T-helper 17 cell (primary cell): ENCODE results near the gene GSTM5. TPM values are rescaled to one million over a fixed set of nuclear protein-coding genes. Genes with fewer than 3 reads are reported as not detected.
"Not testable (repeated sequence)": the region's sequence is repeated elsewhere in the genome, so short reads cannot be mapped to it uniquely, and the experiment has no call there.

Experiments
- ATAC-seq: fragments of 150-1000 bp; cut with Tn5 transposase; 2 replicates; pipeline ENCODE4 v1.10.0; 2021; ENCODE audit warnings: mild to moderate bottlenecking, moderate library complexity
- DNase-seq, 3 donors: peaks; one replicate each; pipeline versions ENCODE4 v3.0.0 to v3.0.0-alpha.2; 2020 to 2021
- H3K9me3 ChIP-seq: one replicate; pipeline ENCODE4 v1.7.0; 2013; ENCODE audit warnings: low read length, mild to moderate bottlenecking; ENCODE audit not compliant: control insufficient read depth, poor library complexity, severe bottlenecking
- H3K27ac Mint-ChIP-seq: one replicate; pipeline ENCODE4 v1.8.0; 2022; ENCODE audit warnings: mild to moderate bottlenecking, moderate library complexity, mixed read lengths
- H3K27me3 Mint-ChIP-seq: one replicate; pipeline ENCODE4 v1.8.0; 2022; ENCODE audit warnings: mixed read lengths
- H3K36me3 Mint-ChIP-seq: one replicate; pipeline ENCODE4 v1.8.0; 2022; ENCODE audit warnings: low read depth, mixed read lengths
- H3K4me1 Mint-ChIP-seq: one replicate; pipeline ENCODE4 v1.8.0; 2022; ENCODE audit warnings: mild to moderate bottlenecking, mixed read lengths
- H3K4me3 Mint-ChIP-seq: one replicate; pipeline ENCODE4 v1.8.0; 2022; ENCODE audit warnings: mild to moderate bottlenecking, moderate library complexity, mixed read lengths
- total RNA-seq, 4 donors: library from RNA in 2 of 4; stranded (reverse) in 2 of 4; gene quantifications; one replicate each; pipeline ENCODE4 v1.2.3 and lab custom pipeline; 2022 to 2026

The GSTM5 gene
- under 1 TPM in 1 of 2 donors, not detected in 1; 0.60 TPM for total RNA-seq
- total RNA-seq (lab: John Stamatoyannopoulos, UW) = 0.23 to 0.58 reads per million in 2 donors

GRCh38 chr1:109711593-109712320 lies at the start of gene GSTM5:
Gene GSTM5 (plus strand): TSS chr1:109712251. CDS start chr1:109712313, 62 bp downstream.
- H3K27ac Mint-ChIP-seq = not testable (repeated sequence)

GRCh38 chr1:109664671-109665070 lies 47.4 kb upstream of the GSTM5 start:
- DNase-seq (no peak), ATAC-seq (no peak)
- peak overlapping the region; percentile 27 for H3K27ac Mint-ChIP-seq
- peaks cover 14% of the 10 kb centered on the region for H3K4me1 Mint-ChIP-seq
- H3K27me3 Mint-ChIP-seq = no peaks in the 10 kb centered on the region
- H3K9me3 ChIP-seq = no peaks in the 10 kb centered on the region
- H3K4me3 Mint-ChIP-seq = no peak overlapping the region
- H3K36me3 Mint-ChIP-seq = no peaks in the 10 kb centered on the region

More at GRCh38 chr1:109711593-109712320, at the start of gene GSTM5:
- not testable (repeated sequence) for H3K9me3 ChIP-seq, ATAC-seq, H3K36me3 Mint-ChIP-seq, H3K4me1 Mint-ChIP-seq, DNase-seq
- H3K27me3 Mint-ChIP-seq = peaks cover 41% of the 10 kb centered on the region
- H3K4me3 Mint-ChIP-seq = peak within 1 kb of the TSS; percentile 28

GRCh38 chr1:109667452-109668122 lies 44.5 kb upstream of the GSTM5 start, which contains the start of gene GSTM2:
Gene GSTM2 (plus strand): TSS chr1:109668057. CDS start chr1:109668116, 59 bp downstream.
- no peak within 1 kb of the TSS for H3K27ac Mint-ChIP-seq
- peak within 1 kb of the TSS; percentile 81 for H3K4me3 Mint-ChIP-seq
- peaks cover 13% of the 10 kb centered on the region for H3K4me1 Mint-ChIP-seq
- H3K9me3 ChIP-seq = no peaks in the 10 kb centered on the region
- H3K27me3 Mint-ChIP-seq = no peaks in the 10 kb centered on the region
- ATAC-seq = peak; percentile 99
- DNase-seq = peak; percentile 51 to 68 (median 57)
- H3K36me3 Mint-ChIP-seq = no peaks in the 10 kb centered on the region

GRCh38 chr1:109668123-109668775 lies 43.8 kb upstream of the GSTM5 start:
- no peaks in the 10 kb centered on the region for H3K36me3 Mint-ChIP-seq
- no peaks in the 10 kb centered on the region for H3K9me3 ChIP-seq
- peaks cover 13% of the 10 kb centered on the region for H3K4me1 Mint-ChIP-seq
- ATAC-seq (no peak), DNase-seq (no peak)
- H3K4me3 Mint-ChIP-seq = peak overlapping the region; percentile 81
- H3K27me3 Mint-ChIP-seq = no peaks in the 10 kb centered on the region
- H3K27ac Mint-ChIP-seq = no peak overlapping the region

GRCh38 chr1:109669246-109669948 lies 42.7 kb upstream of the GSTM5 start:
- no peaks in the 10 kb centered on the region for H3K27me3 Mint-ChIP-seq
- H3K27ac Mint-ChIP-seq = peak overlapping the region; percentile 45
- H3K4me1 Mint-ChIP-seq = peaks cover 13% of the 10 kb centered on the region
- no peaks in the 10 kb centered on the region for H3K9me3 ChIP-seq
- DNase-seq (no peak), ATAC-seq (no peak)
- H3K36me3 Mint-ChIP-seq = no peaks in the 10 kb centered on the region
- peak overlapping the region; percentile 67 for H3K4me3 Mint-ChIP-seq

- H3K9me3 ChIP-seq, H3K36me3 Mint-ChIP-seq, DNase-seq, H3K27me3 Mint-ChIP-seq, ATAC-seq: not testable (repeated sequence)
- Mint-ChIP-seq H3K4me1 (peaks cover 13% of the 10 kb centered on the region), H3K27ac (peak overlapping the region; percentile 45), H3K4me3 (peak overlapping the region; percentile 67)
These were observed 42.1 kb upstream of the GSTM5 start for GRCh38 chr1:109669949-109670302.

- DNase-seq = no peak
- Mint-ChIP-seq H3K4me1 (peaks cover 13% of the 10 kb centered on the region), H3K27ac (no peak overlapping the region), H3K36me3 (no peaks in the 10 kb centered on the region), H3K27me3 (no peaks in the 10 kb centered on the region), H3K4me3 (no peak overlapping the region)
- ATAC-seq = no peak
- no peaks in the 10 kb centered on the region for H3K9me3 ChIP-seq
These were observed 41.0 kb upstream of the GSTM5 start for GRCh38 chr1:109671067-109671466.

GRCh38 chr1:109673861-109674260 lies 38.2 kb upstream of the GSTM5 start:
- H3K36me3 Mint-ChIP-seq = not testable (repeated sequence)

GRCh38 chr1:109676683-109677381 lies 35.2 kb upstream of the GSTM5 start:
- H3K27ac Mint-ChIP-seq, ATAC-seq, DNase-seq, H3K9me3 ChIP-seq, H3K4me3 Mint-ChIP-seq, H3K36me3 Mint-ChIP-seq, H3K4me1 Mint-ChIP-seq, H3K27me3 Mint-ChIP-seq: not testable (repeated sequence)

More at GRCh38 chr1:109673861-109674260, 38.2 kb upstream of the GSTM5 start:
- H3K4me1 Mint-ChIP-seq, ATAC-seq, H3K4me3 Mint-ChIP-seq, DNase-seq, H3K27me3 Mint-ChIP-seq, H3K9me3 ChIP-seq, H3K27ac Mint-ChIP-seq: not testable (repeated sequence)

GRCh38 chr1:109677459-109677858 lies 34.6 kb upstream of the GSTM5 start:
- Mint-ChIP-seq H3K4me3 (no peak overlapping the region), H3K36me3 (no peaks in the 10 kb centered on the region), H3K27me3 (no peaks in the 10 kb centered on the region), H3K27ac (no peak overlapping the region), H3K4me1 (no peaks in the 10 kb centered on the region)
- no peak for ATAC-seq
- no peak for DNase-seq
- H3K9me3 ChIP-seq = no peaks in the 10 kb centered on the region

- not testable (repeated sequence) for H3K27ac Mint-ChIP-seq, H3K36me3 Mint-ChIP-seq, ATAC-seq, H3K4me1 Mint-ChIP-seq, H3K9me3 ChIP-seq, H3K4me3 Mint-ChIP-seq, H3K27me3 Mint-ChIP-seq, DNase-seq
These were observed 33.4 kb upstream of the GSTM5 start for GRCh38 chr1:109678637-109679036.

GRCh38 chr1:109684777-109685176 lies 27.3 kb upstream of the GSTM5 start:
- ATAC-seq, H3K36me3 Mint-ChIP-seq, DNase-seq, H3K4me1 Mint-ChIP-seq, H3K9me3 ChIP-seq, H3K27me3 Mint-ChIP-seq, H3K4me3 Mint-ChIP-seq, H3K27ac Mint-ChIP-seq: not testable (repeated sequence)
